GM06990 (cell line): Measurements from ENCODE around the gene WDR7.

ENCODE experiments used
- DNase-seq: peaks from one replicate; pipeline ENCODE4 v3.0.0-alpha.2; 2011; ENCODE audit not compliant: insufficient read length; ENCODE audit errors: extremely low read depth
- H3K27me3 ChIP-seq: replicated peaks from 2 replicates; pipeline ENCODE4 v1.6.0; 2011; ENCODE audit warnings: low read length; ENCODE audit not compliant: control insufficient read depth, insufficient read depth
- H3K36me3 ChIP-seq: 2 replicates; pipeline ENCODE4 v1.5.1; 2011; ENCODE audit warnings: low read length; ENCODE audit not compliant: control insufficient read depth, insufficient read depth
- H3K4me3 ChIP-seq: replicated peaks from 2 replicates; pipeline ENCODE4 v1.5.1; 2011; ENCODE audit warnings: low read depth, mild to moderate bottlenecking, control low read depth, low read length
- CTCF ChIP-seq: IDR thresholded peaks from 2 replicates; pipeline ENCODE4 v1.5.1; 2011; ENCODE audit warnings: low read length, control low read depth, mild to moderate bottlenecking, inconsistent platforms; ENCODE audit not compliant: insufficient read depth, poor library complexity, severe bottlenecking

Gene WDR7

DNA sequence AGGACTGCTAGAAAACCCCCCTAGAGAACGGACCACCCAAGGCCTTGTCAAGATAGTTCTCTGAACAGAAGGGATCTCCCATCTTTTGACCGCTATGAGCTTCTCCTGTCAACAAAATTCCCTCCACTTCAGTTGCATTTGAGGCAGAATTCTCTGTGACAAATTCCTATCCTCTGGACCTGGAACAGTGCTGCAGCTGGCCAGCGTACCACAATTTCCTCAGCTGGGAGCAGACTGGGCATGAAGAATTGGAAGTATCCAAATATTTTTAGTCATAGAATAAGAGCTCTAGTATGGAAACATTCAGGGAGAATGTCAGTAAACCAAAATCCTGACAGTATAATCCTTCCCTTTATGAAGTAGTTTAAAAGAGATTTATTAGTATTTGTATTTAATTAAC, 348.7 kb downstream of the WDR7 start:
- no peak for TF ChIP-seq CTCF
- H3K27me3 ChIP-seq = no peaks in the 10 kb centered on the region
- no peak overlapping the region for H3K4me3 ChIP-seq
- DNase-seq = no peak
- no peaks in the 10 kb centered on the region for H3K36me3 ChIP-seq

- TF ChIP-seq CTCF = no peak
- Histone ChIP-seq H3K27me3 (no peaks in the 10 kb centered on the region), H3K36me3 (no peaks in the 10 kb centered on the region), H3K4me3 (no peak overlapping the region)
- DNase-seq = no peak
Observed at GRCh38 chr18:57002627-57003026, 351.5 kb downstream of the WDR7 start.

GRCh38 chr18:57003342-57003741, 352.2 kb downstream of the WDR7 start:
- DNase-seq = no peak
- Histone ChIP-seq H3K36me3 (no peaks in the 10 kb centered on the region), H3K4me3 (no peak overlapping the region), H3K27me3 (no peaks in the 10 kb centered on the region)
- no peak for TF ChIP-seq CTCF

DNA sequence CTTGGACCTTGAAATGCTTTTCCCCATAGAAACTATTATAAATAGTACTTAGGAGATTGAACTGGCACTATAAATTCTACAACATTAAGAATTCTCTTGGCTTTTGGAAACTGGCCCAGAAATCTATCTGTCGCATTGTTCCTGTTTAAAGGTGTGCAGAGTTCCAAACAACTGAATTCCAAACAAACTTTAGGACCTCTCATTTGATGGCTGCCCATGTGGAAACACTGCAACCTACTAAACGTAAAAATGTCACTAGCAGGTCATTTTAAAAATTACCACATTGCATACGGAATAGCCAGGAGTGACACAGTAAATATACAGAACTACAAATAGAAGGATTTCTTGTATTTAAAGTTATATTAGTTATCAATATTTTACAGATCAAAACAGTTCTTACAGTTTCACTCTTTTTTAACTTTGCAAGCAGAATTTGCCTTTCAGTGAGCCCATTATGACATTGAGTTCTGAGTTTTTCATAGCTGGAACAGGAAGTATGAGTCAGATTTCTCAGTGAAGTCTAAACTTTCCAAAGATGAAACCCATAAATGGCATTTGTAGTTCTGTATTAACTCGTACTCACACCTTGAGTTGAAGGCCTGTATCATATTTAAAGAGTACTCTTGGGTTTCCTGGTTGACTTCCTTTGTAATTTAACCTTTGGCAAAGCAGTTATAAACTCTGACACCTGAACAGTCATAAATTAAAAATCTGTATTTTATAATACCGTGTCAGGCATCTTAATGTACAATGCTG, 353.4 kb downstream of the WDR7 start:
- no peaks in the 10 kb centered on the region for H3K27me3 ChIP-seq
- no peak for TF ChIP-seq CTCF
- H3K4me3 ChIP-seq = no peak overlapping the region; the same call in 1 of the 2 replicates
- peak; percentile 68 for DNase-seq
- no peaks in the 10 kb centered on the region for H3K36me3 ChIP-seq

DNA sequence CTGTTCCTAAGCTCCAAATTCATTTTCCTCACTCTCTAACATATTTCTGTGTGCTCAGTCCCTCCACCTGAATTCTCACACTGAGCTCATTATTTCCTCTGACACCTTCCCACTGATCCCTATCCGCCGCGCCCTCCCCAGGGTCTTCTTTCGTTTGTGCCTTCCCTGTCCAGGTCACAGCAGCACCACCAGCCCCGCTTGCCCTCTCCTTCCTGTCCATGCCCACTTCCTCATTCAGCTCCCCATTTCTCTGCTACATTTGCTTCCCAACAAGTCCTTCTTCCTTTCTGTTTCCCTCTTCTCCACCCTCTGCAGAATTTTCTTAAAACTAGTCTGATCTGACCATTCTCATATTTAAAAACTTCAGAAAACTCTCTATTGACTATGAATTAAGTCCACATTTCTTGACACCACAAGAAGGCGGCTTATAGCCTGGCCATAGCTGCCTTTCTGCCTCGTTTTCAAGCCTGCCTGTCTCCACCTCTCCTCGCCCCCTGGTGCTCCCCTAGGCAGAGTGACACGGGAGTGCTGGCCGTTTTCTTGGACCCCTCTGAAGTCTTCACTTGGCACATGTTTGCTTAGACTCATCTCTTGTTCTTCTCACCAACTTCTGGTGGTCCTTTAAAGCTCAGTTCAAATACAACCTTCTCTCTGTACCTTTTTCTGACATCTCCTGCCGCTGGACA, 357.0 kb downstream of the WDR7 start:
- no peak for TF ChIP-seq CTCF
- no peak for DNase-seq
- no peaks in the 10 kb centered on the region for H3K27me3 ChIP-seq
- H3K36me3 ChIP-seq = no peaks in the 10 kb centered on the region
- no peak overlapping the region for H3K4me3 ChIP-seq
